Activated CD4-positive, CD25-positive, alpha-beta regulatory T cell treated with anti-CD3 and anti-CD28 coated beads, Interleukin-2, amount 50 U/mL, for 16 hours (primary cell): Measurements from ENCODE around the gene CHRM1.
"Not testable (repeated sequence)": the region's sequence is repeated elsewhere in the genome, so short reads cannot be mapped to it uniquely, and the experiment has no call there.

Source experiments
- DNase-seq: peaks from one replicate; pipeline ENCODE4 v3.0.0-alpha.2; 2020; ENCODE audit warnings: low read depth, low spot score

The CHRM1 gene, protein sequence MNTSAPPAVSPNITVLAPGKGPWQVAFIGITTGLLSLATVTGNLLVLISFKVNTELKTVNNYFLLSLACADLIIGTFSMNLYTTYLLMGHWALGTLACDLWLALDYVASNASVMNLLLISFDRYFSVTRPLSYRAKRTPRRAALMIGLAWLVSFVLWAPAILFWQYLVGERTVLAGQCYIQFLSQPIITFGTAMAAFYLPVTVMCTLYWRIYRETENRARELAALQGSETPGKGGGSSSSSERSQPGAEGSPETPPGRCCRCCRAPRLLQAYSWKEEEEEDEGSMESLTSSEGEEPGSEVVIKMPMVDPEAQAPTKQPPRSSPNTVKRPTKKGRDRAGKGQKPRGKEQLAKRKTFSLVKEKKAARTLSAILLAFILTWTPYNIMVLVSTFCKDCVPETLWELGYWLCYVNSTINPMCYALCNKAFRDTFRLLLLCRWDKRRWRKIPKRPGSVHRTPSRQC

DNA sequence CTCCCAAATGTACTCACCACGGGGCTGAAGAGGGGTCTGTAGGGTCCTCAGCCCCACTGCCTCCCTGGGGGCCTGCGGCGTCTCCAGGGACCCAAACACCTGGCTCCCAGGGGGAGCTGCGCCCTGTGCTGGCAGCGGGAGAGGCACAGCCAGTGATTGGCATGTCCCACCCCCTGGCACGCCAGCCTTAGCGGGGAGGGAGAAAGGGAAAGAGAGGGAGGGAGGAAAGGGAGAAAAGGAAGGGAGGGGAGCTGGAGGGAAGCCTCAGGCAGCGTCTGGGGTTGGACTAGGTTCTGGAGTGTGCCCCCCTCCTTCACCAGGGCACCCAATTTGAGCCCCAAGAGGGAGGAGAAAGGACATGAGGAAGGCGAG lies at the start of gene CHRM1:
CHRM1 (minus strand) TSS at position 163 of the 372 bp plus-strand sequence. CDS start 10,263 bp downstream, outside the sequence.
- no peak for DNase-seq

DNA sequence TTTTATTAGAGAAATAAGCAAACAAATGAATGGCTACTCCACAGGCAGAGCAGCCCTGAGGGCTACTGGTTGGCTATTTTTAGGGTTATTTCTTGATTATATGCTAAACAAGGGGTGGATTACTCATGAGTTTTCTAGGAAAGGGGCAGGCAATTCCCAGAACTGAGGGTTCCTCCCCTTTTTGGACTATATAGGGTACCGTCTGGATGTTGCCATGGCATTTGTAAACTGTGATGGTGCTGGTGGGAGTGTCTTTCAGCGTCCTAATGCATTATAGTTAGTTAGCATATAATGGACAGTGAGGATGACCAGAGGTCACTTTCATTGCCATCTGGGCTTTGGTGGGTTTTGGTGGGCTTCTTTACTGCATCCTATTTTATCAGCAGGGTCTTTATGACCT lies 44.4 kb upstream of the CHRM1 start:
- no peak for DNase-seq

DNA sequence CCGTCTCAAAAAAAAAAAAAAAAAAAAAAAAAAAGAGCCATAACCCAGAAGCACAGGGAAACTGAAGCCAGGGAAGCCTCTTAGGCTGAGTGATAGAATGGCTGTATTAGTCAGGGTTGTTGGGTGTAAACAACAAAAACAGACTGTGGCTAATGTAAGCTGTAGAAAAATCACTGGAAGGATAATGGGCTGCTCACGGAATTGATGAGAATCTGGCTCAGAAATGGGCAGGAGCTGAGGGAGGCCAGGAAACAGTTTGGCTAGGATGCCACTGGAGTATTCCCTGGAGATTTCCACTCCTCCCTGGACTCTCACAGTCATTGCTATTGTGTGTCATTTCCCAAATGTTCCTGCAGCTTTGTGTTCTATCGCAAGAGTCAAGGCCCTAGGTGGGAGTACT lies 41.2 kb upstream of the CHRM1 start:
- DNase-seq, result no peak

DNA sequence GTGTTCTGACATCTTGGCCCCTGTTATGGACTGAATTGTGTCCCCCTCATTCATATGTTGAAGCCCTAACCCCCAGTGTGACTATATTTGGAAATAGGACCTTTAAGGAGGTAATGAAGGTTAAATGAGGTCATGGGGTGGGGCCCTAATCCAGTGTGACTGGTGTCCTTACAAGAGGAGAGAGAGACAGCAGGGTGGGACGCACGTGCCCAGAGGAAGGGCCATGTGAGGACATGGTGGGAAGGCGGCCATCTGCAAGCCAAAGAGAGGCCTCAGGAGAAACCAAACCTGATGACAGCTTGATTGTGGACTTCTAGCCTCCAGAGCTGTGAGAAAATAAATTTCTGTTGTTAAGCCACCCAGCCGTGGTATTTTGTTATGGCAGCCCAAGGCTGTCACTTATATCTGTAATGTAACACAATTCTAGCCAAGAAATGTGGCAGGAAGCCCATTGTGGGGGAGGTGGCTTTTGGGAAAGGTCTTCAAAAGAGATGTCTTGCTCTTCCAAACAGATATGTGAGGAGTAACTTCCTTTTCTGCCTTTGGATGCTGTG lies 39.9 kb upstream of the CHRM1 start:
- DNase-seq, result no peak

DNA sequence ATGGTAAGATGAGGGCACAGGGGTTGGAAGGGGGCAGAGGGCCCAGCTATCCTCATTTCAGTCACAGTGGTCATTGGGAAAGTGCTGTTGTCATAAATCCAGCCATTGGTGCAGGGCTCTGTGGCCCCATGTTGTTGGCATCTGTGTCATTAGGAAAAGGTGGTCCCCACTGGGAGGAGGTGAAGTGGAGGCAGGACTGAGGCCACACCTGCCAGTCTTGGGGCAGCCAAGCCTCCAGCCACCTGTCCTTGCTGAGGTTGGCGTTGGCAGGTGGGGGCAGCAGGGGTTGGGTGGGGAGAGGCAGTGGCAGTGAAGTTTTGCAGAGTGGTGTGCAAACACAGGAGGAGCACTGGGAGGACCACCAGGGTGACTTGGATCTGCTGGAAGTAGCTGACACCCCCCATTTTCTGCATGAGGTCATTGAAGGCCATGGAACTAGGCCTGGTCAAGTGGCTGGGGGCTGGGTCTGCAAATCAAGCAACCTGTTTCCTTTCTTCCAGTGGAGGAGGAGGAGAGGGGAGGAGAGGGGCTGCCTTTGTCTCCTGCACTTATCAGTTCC lies 38.3 kb upstream of the CHRM1 start:
- DNase-seq, result no peak

DNA sequence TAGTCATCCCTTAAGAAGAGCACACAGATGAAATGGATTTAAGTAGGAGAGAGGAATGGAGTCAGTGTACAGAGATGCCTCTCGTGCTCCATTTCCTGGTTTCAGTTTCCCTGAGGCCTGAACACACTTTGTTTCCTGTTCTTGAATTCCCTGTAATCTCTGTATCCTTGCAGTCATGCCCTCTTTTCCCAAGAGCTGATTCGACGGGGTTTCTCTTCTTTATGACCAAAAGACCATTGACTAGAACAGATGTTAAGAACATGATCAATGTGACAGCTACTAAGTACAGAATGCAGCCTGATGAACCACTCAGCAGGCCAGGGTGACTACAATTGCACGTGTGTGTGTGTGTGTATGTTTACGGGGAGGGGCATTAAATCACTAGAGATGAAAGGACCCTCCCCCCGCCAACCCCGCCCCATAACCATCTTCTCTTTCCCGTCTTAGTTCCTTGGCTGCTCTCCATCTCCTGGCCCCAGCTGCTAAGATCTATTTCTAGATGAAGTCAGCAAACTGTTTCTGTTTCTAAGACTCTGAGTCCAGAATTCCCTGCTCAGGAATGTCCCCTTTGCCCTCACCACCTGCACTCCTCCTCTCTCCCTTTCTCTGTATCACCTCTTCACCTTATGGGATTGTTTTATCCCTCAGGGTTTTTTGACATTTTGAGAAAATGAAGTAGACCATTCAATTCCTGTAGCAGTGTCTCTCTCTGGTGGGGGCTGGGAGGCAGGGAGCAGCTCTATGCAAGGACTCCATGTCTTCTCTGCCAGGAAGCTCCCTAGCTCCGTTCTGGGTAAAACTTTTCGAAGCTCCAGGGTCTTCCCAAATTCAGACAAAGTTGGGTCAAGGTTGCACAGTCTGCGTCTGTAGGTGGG lies 37.6 kb upstream of the CHRM1 start:
- DNase-seq, result no peak

DNA sequence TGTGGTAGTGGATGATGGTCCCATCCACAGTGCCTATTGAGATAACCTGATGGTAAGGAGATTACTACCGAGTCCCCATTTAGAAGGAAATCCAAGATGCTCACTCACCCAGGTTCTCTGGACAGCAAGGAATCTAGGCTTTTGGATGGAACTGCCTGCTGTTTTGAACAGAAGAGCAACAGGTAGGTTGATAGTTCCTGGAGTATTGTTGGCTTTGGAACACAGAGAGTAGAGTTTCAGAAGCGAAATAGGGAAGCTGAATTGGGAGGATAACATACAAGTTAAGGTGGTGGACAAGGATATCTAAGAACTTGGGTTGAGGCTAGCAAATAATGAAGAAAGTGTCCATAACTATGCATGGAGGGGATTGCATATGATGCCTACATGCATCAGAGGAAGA lies 36.0 kb upstream of the CHRM1 start:
- no peak for DNase-seq

DNA sequence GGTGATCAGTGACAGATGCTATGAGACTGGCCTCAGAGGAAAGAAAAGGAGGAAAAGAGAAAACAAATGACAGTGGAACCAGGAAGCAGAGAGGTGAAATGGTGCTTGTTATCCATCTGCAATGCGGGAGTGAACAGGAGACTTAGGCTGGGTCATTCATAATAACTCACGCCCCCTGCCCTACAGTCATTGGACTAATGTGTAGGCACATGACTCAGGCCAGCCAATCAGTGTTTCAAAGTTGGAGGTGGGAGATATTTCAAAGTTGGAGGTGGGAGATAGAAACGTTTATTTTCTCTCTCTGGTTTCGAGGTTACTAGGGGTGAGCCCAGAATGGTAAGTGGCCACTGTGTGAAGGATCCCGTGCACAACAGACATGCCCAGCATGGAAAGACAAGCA lies 33.3 kb upstream of the CHRM1 start:
- DNase-seq, result no peak

DNA sequence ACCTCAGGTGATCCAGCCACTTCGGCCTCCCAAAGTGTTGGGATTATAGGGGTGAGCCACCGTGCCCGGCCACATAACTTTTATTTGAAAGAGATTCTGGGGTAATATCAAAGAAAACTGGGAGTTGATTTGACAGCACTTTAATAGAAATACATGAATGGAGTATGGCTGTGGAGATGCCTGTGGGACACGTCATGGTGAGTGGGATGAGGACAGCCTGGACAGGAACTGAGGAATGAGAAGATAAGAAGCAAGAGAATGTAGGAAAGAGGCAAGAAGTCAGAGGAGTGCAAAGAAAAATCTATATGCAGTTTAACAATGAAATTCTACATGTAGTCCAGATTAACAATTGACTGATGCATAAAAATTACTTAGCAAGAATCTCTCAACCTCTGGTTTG lies 32.6 kb upstream of the CHRM1 start:
- no peak for DNase-seq

DNA sequence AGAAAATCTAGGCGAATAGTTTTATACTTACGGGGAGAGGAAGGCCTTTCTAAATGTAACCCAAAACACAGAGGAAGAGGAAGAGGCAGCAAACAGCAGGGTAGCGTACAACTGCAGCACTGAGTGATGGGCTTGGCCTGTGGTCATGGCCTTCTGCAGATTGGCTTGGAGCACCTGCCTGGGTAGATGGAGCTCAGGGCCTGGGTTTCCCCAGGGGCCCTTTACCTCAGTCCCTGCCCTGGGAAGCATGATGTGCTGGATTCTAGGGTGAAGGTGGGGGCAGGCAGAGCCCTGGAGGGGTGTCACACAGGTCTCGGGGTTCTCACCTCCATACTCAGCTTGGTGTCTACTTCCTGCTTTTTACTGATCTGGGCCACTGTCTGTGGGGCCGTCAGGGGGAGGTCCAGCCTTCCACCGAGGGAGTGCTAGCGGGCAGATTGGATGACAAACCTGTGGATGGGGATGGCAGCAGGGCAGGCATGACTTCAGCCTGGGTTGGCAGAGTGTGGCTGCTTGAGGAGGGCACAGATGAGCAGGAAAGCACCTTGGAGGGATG lies 27.7 kb upstream of the CHRM1 start:
- no peak for DNase-seq

DNA sequence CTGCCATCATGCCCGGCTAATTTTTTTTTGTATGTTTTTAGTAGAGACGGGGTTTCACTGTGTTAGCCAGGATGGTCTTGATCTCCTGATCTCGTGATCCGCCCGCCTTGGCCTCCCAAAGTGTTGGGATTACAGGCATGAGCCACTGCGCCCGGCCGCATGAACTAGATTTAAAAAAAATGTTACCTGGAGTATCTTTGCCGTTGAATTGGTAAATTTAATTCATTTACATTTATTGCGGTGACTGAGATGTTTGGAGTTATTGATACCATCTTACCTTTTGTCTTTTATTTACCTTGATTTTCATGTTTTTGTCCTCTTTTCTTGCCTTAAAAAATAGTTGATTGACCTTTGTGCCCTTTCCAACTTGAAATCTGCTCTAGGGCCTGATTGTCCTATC lies 24.4 kb upstream of the CHRM1 start:
- not testable (repeated sequence) for DNase-seq

DNA sequence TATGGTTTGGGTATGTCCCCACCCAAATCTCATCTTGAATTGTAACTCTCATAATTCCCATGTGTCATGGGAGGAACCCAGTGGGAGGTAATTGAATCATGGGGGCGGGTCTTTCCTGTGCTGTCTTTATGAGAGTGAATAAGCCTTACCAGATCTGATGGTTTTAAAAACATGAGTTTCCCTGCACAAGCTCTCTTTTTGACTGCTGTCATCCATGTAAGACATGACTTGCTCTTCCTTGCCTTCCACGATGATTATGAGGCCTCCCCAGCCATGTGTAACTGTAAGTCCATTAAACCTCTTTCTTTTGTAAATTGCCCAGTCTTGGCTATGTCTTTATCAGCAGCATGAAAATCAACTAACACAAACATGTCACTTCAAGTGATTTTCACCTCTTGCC lies 16.4 kb upstream of the CHRM1 start:
- DNase-seq, result not testable (repeated sequence)

DNA sequence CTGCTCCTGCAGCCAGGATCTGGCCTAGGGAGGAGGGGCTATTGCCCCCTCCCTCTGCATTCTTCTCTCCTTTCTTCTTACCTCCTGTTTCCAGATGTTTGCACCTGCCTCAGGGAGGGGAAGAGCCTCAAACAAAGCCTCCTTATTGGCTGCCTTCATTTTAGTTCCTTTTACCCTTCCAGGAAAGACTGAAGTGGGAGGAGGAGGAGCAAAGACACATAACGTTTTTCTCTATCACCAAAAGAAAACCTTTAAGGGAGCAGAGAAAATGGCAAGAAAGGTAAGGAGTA lies 13.3 kb upstream of the CHRM1 start:
- DNase-seq, result no peak

DNA sequence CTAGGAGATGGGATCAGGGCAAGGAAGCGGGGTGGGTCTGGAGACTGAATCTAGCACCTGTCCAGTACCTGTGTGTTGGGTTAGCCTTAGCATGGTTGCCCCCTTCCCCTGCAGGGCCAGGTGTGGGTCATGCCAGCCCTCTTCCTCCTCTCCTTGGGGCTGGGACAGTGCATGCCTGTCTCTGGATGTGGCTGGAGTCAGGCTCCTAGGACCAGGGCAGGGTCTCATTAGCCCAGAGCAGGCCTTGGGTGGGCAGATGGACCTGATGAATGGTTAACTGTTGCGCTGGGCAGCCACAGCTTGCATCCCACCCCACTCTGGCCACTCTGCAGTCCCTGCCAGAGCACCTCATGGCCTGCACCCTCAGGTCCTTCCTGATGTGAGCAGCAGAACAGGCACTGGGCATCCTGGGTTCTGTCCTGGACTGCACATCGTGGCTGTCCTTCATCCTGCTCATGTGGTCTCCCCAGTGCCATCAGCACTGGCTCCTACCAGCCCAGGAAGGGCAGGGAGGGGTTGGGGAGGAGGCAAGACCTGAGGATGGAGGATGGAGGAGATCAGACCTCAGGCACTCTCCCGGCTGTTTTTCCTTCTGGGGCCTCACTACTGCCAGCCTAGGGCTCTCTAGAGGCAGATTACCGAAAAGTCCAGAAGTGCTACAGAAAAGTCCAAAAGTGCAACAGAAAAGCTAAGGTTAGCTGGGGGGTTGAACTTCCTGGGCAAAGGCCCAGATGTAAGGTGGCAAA lies 12.8 kb upstream of the CHRM1 start:
- no peak for DNase-seq

DNA sequence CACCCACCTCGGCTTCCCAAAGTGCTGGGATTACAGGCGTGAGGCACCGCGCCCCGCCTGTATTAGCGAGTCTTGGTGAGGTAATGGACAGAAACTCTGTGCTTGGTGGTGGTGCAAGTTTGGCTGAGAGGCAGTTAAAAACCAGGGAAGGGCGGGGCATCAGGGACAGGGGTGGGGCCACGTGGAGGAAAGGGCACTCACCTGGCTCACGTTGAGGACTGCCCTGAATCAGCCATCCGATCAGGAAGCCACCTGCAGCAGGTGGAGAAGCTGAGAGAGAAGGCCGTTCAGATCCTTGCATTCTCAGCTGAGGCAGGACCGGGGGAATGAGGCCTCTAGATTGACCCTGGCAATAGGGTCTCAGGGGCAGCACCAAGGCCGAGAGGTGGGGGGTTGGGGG lies 12.1 kb upstream of the CHRM1 start:
- DNase-seq, result no peak

DNA sequence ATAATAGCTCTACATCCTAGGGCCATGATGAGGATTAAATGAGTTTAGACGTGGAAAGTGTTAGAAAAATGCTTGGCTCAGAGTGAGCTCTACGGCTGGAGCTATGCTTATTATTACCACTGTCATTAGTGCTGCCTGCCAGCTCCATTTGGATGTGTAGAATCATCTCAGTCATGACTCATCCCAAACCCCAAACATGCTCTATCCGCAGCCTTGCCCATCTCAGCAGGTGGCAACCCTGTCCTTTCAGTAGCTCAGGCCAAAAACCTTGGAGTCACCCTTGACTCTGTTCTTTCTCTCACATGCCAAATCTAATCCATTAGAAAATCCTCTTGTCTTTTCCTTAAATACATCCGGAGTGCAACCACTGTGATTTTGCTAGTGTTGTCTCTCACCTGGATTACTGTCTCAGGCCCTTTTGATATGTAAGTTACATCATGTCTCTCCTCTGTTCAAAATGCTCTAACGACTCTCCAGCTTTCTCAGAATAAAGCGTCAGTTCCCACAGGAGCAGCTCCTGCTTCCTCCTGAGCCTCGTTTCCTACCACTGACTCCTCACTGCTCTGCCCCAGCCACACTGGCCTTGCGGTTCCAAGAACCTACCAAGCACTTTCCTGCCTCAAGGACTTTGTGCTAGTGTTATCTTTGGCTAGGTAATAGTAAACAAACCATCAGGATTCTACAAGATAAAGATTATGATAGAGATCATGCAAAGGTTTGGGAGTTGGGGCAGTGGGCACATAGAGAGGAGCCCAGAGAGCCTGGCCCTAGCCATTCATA lies 10.5 kb upstream of the CHRM1 start:
- no peak for DNase-seq

DNA sequence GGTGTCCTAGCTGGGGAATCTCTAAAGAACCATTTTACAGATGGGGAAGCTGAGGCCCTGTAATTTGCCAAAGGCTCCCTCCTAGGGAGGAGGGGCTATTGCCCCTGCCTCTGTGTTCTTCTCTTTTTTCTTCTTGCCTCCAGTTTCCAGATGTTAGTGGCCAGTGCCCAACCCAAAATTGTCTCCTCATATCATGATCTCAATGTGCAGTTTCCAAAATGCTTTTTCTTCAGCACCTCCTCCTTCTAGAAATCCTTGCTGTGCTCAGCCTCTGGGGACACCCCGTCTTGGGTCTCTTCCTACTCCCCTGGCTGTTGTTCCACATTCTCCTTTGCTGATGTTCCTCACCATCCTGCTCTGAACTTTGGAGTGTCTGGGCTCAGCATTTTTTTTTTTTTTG lies 9.5 kb upstream of the CHRM1 start:
- no peak for DNase-seq

DNA sequence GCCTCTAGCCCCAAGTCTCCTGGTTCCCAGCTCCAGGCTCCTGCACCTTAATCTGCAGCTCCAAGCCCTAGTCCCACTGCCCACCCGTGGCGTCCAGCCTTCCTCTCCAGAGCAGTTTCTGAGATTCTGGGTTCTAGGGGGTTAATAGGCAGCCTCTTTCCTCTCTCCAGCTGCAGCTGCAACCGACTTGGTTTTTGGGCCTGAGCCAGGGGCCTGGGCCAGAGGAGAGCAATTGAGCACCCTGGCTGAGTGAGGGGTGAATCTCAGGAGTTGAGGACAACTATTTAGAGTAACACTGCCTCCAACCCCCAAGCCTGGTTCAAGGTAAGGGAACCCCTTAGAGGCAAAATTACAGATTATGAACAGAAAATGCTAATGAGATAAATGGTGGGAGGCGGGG lies 9.0 kb upstream of the CHRM1 start:
- DNase-seq, result no peak

DNA sequence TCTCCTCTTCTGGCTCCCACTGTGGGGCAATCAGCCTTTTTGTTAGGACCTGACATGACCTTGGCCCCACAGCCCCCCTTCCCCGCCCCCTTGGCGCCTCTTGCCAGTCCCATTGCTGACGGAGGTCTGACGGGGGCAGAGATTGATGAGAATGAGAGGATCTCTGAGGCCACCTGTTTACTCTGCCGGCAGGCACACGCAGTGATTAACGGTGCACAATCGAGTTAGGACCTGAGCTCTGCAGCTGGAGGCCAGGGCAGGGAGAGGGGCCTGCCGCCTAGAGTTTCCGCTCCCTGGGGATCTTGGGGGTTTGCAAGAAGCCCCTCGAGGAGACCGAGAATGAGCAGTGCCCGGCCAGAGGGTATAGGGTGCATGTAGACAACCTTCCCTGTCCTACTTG lies 6.8 kb upstream of the CHRM1 start:
- no peak for DNase-seq

DNA sequence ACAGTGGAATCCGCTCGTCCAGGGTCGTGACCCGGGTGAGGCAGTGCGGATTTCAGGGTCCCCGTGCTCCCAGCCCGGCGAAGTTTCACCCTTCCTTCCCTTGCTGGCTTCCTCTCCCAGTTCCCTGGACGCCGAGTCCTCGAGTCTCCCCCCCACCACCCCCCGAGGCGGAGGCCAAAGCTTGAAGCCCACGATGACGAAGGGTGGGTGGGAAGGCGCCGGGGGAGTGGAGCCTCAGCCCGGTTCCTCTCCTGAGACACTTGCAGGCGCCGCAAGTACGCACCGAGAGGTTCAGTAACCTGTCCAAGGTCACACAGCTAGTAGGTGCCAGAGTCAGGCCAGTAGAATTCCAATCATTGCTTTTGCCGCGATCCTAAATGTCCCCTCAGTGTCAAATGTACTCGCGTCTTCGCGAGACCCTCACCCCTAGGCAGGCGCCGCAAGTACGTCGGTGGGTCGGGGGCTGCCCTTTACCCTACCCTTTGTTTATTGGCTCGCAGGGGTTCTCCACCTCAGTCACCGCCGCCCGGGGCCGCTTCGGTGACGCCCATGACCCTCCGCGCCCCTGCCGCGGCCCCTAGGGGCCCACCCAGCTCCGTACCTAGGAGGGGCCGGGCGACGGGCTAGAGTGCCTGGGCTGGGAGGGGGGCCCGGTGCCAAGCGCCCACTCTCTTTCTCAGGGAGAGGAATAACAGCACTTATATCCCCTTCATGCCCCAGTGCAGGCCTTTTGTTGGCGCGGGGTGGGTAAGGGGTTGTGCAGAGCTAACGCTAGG lies 5.7 kb upstream of the CHRM1 start:
- no peak for DNase-seq
